ENCODE results near the gene DPYD. TPM values are rescaled to one million over a fixed set of nuclear protein-coding genes. Genes with fewer than 3 reads are reported as not detected.

Gene DPYD
- total RNA-seq, 2 donors from 2014 or later: 11.1 to 11.5 TPM

- no peaks in the 10 kb centered on the region for H3K36me3 Mint-ChIP-seq (ENCODE audit: low read depth)
- H3K9me3 Mint-ChIP-seq: peaks cover 4% of the 10 kb centered on the region
- H3K27ac Mint-ChIP-seq: no peak overlapping the region
- no peak for ATAC-seq (replicated peaks)
- no peak overlapping the region for H3K4me3 Mint-ChIP-seq
- no peaks in the 10 kb centered on the region for H3K4me1 Mint-ChIP-seq
- H3K27me3 Mint-ChIP-seq: no peaks in the 10 kb centered on the region
These were observed 756.6 kb downstream of the DPYD start for GRCh38 chr1:97164276-97164639.

DNA sequence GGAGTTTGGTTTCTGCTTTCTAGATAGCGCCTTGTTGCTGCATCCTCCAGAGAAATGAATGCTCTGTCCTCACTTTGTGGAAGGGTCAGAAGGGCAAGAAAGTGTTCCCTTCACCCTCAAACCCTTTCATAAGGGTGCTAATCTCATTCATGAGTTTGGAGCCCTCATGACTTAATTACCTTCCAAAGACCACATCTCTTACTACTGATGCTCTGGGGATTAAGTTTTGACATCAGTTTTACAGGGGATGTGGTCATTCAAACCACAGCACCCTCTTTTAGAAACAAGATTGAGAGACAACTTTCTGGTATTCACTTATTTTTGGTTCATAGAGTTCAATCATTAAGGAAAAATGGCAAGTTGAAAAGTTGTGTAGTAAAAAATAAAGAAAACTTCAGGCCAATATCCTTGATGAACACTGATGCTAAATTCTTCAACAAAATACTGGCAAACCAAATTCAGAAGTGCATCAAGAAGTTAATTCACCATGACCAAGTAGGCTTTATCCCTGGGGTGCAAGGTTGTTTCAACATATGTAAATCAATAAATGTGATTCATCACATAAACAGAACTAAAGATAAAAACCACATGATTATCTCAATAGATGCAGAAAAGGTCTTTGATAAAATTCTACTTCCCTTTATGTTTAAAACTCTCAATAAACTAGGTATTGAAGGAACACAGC is 757.1 kb downstream of the DPYD start:
- ATAC-seq (replicated peaks): no peak
- H3K36me3 Mint-ChIP-seq (ENCODE audit: low read depth): no peaks in the 10 kb centered on the region
- H3K9me3 Mint-ChIP-seq: peaks cover 4% of the 10 kb centered on the region
- no peak overlapping the region for H3K27ac Mint-ChIP-seq
- no peaks in the 10 kb centered on the region for H3K4me1 Mint-ChIP-seq
- no peak overlapping the region for H3K4me3 Mint-ChIP-seq
- no peaks in the 10 kb centered on the region for H3K27me3 Mint-ChIP-seq

DNA sequence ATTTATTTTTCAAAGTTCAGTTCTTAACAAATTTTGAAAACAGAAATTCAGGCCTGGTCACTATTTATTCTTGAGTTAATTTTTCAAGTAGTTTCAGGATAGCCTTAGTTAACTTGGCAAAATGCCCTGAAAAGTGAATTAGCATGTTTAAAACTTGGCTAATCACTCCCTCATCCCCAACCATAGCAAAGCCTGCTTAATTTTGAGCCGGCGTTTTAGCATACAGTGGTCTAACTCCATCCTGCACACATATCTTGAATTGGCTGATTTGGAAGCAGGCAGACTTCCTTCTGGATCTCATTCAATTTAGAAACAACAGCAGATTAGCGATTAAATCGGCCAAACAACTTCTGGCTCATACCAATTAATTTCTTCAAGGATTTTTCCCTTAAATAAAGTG is 760.0 kb downstream of the DPYD start:
- H3K27ac Mint-ChIP-seq: no peak overlapping the region
- H3K4me3 Mint-ChIP-seq: no peak overlapping the region
- ATAC-seq (replicated peaks): no peak
- H3K9me3 Mint-ChIP-seq: peaks cover 11% of the 10 kb centered on the region
- H3K27me3 Mint-ChIP-seq: no peaks in the 10 kb centered on the region
- no peaks in the 10 kb centered on the region for H3K4me1 Mint-ChIP-seq
- H3K36me3 Mint-ChIP-seq (ENCODE audit: low read depth): peaks cover 7% of the 10 kb centered on the region

DNA sequence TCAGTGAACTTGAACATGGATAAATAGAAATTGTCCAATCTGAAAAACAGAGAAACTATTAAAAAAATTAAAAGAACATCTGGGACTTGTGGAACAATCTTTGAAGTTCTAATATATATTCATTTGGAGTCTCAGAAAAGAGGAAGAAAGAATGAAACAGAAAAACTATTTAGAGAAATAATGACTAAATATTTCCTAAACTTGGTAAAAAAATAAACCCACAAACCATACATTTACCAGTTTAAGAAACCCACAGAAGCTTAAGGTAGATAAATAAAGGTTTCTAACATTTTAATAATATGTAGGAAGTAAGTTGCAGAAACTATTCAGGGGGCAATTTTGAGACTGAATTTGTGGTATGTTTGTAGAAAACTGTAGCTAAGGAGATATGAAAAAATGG is 761.5 kb downstream of the DPYD start:
- Mint-ChIP-seq H3K4me1 (no peaks in the 10 kb centered on the region), H3K9me3 (peaks cover 15% of the 10 kb centered on the region), H3K36me3 (ENCODE audit: low read depth) (peaks cover 17% of the 10 kb centered on the region), H3K27ac (no peak overlapping the region), H3K4me3 (no peak overlapping the region), H3K27me3 (no peaks in the 10 kb centered on the region)
- ATAC-seq (replicated peaks): no peak

DNA sequence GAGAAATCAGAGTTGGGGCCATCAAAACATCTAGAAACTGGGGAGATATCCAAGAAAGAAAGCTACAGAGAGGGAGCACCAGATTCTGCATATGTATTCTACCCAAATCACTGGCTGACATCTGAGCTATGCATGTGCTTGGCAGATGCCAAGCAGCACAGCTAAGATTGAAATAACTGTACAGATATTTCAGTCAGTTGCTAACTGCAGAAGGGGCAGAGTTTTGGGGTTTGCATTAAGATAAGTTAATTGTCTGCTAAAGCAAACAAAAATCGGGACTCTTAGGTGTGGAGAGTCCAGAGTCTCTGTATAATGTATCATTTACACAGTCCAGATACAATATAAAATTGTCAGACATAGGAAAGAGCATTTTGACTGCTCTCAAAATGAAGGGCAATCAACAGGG is 762.1 kb downstream of the DPYD start:
- no peaks in the 10 kb centered on the region for H3K27me3 Mint-ChIP-seq
- H3K27ac Mint-ChIP-seq: no peak overlapping the region
- H3K36me3 Mint-ChIP-seq (ENCODE audit: low read depth): peaks cover 24% of the 10 kb centered on the region

GRCh38 chr1:97157991-97158390 is 762.8 kb downstream of the DPYD start:
- no peaks in the 10 kb centered on the region for H3K4me1 Mint-ChIP-seq
- H3K36me3 Mint-ChIP-seq (ENCODE audit: low read depth): peaks cover 24% of the 10 kb centered on the region
- H3K27ac Mint-ChIP-seq: no peak overlapping the region
- no peak overlapping the region for H3K4me3 Mint-ChIP-seq
- H3K9me3 Mint-ChIP-seq: peaks cover 14% of the 10 kb centered on the region
- no peak for ATAC-seq (replicated peaks)
- no peaks in the 10 kb centered on the region for H3K27me3 Mint-ChIP-seq

More for the DNA sequence above, 762.1 kb downstream of the DPYD start:
- Mint-ChIP-seq H3K4me1 (no peaks in the 10 kb centered on the region), H3K4me3 (no peak overlapping the region), H3K9me3 (peaks cover 14% of the 10 kb centered on the region)
- ATAC-seq (replicated peaks): no peak

DNA sequence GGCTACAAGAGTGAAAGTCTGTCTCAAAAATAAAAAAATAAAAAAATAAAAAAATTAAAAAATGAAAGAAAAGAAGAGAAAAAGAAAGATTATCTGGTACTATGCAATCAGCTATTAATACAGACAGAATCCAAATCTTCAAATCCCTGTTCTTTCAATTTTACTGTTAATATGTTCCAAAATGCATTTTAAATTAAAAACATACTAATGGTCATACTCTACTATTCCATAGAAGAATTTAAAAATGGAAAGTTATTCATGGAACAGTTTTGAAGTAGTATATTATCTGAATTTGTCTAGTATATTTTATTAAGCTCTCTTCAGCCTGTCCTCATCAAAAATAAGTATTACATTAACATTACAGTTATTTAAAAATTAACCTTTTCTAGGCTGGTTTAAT is 769.2 kb downstream of the DPYD start:
- peaks cover 27% of the 10 kb centered on the region for H3K36me3 Mint-ChIP-seq (ENCODE audit: low read depth)
- H3K4me1 Mint-ChIP-seq: peaks cover 3% of the 10 kb centered on the region
- no peaks in the 10 kb centered on the region for H3K27me3 Mint-ChIP-seq
- H3K9me3 Mint-ChIP-seq: peaks cover 7% of the 10 kb centered on the region
- H3K4me3 Mint-ChIP-seq: no peak overlapping the region
- H3K27ac Mint-ChIP-seq: no peak overlapping the region
- no peak for ATAC-seq (replicated peaks)

- H3K9me3 Mint-ChIP-seq: no peaks in the 10 kb centered on the region
- no peak overlapping the region for H3K4me3 Mint-ChIP-seq
- H3K4me1 Mint-ChIP-seq: peaks cover 5% of the 10 kb centered on the region
- no peaks in the 10 kb centered on the region for H3K27me3 Mint-ChIP-seq
- no peak overlapping the region for H3K27ac Mint-ChIP-seq
- ATAC-seq (replicated peaks): no peak
- H3K36me3 Mint-ChIP-seq (ENCODE audit: low read depth): peaks cover 12% of the 10 kb centered on the region
These were observed 775.4 kb downstream of the DPYD start for GRCh38 chr1:97145321-97145956.

DNA sequence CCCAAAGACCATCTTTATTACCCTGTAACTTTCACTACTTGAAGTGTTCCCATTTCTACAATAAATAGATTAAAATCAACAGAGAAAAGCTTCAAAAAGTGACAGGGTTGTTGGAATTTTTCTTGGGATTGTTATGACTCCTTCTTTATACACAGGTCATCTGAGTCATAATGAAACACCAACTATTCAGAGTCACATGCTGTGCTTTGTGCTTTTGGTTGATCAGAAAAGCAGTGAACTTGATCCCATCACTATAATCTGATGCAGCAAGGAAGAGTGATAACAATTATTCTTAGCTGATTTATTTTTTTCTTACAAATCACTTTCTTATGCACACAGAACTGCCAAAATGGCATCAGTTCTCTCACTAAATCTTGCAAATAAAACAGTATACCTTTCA is 776.3 kb downstream of the DPYD start:
- no peak overlapping the region for H3K4me3 Mint-ChIP-seq
- H3K4me1 Mint-ChIP-seq: peaks cover 5% of the 10 kb centered on the region
- ATAC-seq (replicated peaks): no peak
- H3K36me3 Mint-ChIP-seq (ENCODE audit: low read depth): peaks cover 12% of the 10 kb centered on the region
- no peaks in the 10 kb centered on the region for H3K27me3 Mint-ChIP-seq
- H3K9me3 Mint-ChIP-seq: no peaks in the 10 kb centered on the region
- no peak overlapping the region for H3K27ac Mint-ChIP-seq

DNA sequence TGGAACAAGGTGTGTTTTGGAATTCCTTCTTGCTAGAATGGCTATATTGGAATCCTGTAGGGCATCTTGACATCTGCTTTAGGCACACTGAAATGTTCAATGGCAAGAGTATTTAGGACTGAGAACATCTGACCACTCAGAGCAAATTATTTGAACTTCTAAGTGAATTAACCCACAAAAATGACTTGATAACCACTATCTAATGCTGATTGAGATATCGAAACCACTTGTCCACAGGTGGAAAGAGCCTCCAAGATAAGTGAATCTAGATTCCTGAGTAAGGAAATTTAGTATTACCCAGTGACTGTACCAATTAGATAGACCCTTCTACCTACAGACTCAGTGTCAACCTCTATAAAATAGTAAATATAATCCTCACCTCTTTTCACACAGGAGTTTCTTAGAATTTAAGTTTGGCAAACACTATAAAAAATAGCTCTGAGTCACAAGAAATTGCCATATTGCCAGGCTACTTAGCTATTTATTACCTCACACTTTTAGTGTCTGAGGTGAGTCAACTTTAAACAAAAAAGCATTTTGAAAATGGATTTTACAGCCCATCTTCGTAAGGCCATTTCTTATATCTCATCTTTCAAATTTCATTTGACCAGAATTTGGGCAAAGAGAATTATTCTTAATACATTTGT is 777.5 kb downstream of the DPYD start:
- Mint-ChIP-seq H3K36me3 (ENCODE audit: low read depth) (peaks cover 12% of the 10 kb centered on the region), H3K27ac (no peak overlapping the region), H3K4me1 (peaks cover 5% of the 10 kb centered on the region), H3K27me3 (no peaks in the 10 kb centered on the region), H3K4me3 (no peak overlapping the region), H3K9me3 (no peaks in the 10 kb centered on the region)
- ATAC-seq (replicated peaks): no peak

DNA sequence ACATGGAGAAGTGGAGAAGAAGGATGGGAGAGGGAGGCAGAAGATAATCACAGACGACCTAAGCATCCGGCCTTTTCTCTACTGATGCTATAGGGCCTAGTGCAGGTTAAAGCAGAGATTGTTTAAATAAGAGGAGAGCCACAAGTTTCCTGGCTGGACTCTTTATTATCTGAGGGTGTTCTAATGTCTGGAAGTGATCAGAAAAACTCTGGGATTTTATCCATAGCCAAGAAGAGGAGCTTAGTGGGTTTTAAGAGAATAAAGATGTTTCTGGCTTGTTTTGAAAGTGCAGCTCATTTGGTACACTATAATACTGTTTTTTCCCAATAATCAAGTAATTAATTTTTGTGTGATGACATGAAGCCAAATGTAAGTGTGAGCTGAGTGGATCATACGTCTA is 780.2 kb downstream of the DPYD start:
- ATAC-seq (replicated peaks): no peak
- no peaks in the 10 kb centered on the region for H3K4me1 Mint-ChIP-seq
- no peak overlapping the region for H3K4me3 Mint-ChIP-seq
- H3K27me3 Mint-ChIP-seq: no peaks in the 10 kb centered on the region
- peaks cover 4% of the 10 kb centered on the region for H3K36me3 Mint-ChIP-seq (ENCODE audit: low read depth)
- no peak overlapping the region for H3K27ac Mint-ChIP-seq
- H3K9me3 Mint-ChIP-seq: no peaks in the 10 kb centered on the region

GRCh38 chr1:97139512-97139911 is 781.3 kb downstream of the DPYD start:
- no peak overlapping the region for H3K27ac Mint-ChIP-seq
- peaks cover 1% of the 10 kb centered on the region for H3K36me3 Mint-ChIP-seq (ENCODE audit: low read depth)
- ATAC-seq (replicated peaks): no peak
- H3K4me1 Mint-ChIP-seq: no peaks in the 10 kb centered on the region
- H3K27me3 Mint-ChIP-seq: no peaks in the 10 kb centered on the region
- no peaks in the 10 kb centered on the region for H3K9me3 Mint-ChIP-seq
- H3K4me3 Mint-ChIP-seq: no peak overlapping the region

DNA sequence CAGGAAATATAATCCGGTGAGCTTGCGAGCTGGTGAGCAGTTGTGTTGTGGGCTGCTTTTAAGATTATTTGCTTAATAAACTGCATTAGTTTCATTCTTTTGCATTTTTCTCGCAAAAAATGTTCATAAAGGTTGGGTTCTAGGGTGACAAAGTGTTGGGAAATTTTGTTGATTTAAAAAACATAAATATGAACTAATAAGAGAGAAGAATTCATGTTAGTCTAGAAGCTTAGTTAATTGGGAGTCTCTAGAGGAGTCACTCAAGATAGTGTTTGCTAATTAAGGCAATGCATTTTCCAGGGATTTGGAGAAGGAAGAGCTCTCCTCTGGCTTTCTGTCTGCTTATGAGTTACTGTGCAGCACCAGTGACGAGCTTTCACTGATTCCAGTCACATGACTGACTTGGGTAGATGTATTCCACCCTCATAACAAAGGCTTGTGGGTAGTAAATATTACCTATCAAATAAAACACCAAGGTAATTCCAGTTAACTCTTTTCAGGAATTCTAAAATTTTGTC is 782.3 kb downstream of the DPYD start:
- Mint-ChIP-seq H3K4me1 (no peaks in the 10 kb centered on the region), H3K4me3 (no peak overlapping the region), H3K27ac (no peak overlapping the region), H3K9me3 (no peaks in the 10 kb centered on the region), H3K36me3 (ENCODE audit: low read depth) (no peaks in the 10 kb centered on the region), H3K27me3 (no peaks in the 10 kb centered on the region)
- ATAC-seq (replicated peaks): no peak

DNA sequence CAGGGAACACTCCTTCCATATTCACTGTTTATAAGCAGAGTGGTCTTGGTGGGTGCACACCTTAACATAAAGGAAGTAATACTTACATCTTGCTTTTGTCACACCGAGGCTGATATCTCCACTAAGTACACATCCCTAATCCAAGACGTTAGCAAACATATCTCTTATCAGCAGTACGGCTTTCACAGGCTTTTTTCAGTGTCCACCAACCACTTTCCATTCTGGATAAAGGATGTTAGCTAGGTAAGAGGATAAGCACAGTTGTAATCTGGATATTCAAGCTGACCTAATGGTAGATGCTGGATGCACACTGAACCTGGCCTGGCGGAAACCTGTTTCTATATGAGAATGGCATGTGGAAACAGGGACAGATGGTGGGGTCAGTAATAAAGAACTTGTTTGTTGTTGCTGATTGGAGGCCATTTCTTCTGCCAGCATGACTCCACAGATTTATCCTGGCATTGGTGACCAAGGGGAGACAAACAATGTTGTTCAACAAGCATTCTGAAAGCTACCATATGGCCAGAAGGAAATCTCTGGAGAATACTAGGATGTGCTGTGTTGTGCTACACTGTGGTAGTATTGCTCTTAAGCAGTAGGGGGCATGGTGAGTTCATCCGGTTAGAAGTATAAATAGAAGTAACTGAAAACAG is 782.8 kb downstream of the DPYD start:
- peak; percentile 61 for ATAC-seq (replicated peaks)
- H3K27me3 Mint-ChIP-seq: no peaks in the 10 kb centered on the region
- H3K9me3 Mint-ChIP-seq: no peaks in the 10 kb centered on the region
- H3K36me3 Mint-ChIP-seq (ENCODE audit: low read depth): no peaks in the 10 kb centered on the region
- H3K4me1 Mint-ChIP-seq: no peaks in the 10 kb centered on the region
- H3K4me3 Mint-ChIP-seq: no peak overlapping the region
- H3K27ac Mint-ChIP-seq: no peak overlapping the region

GRCh38 chr1:97136996-97137395 is 783.8 kb downstream of the DPYD start:
- Mint-ChIP-seq H3K4me1 (no peaks in the 10 kb centered on the region), H3K4me3 (no peak overlapping the region), H3K9me3 (no peaks in the 10 kb centered on the region), H3K36me3 (ENCODE audit: low read depth) (no peaks in the 10 kb centered on the region), H3K27me3 (no peaks in the 10 kb centered on the region), H3K27ac (no peak overlapping the region)
- no peak for ATAC-seq (replicated peaks)
